HepG2 (cell line): Measurements from ENCODE around the gene BCAS3. TPM values are rescaled to one million over a fixed set of nuclear protein-coding genes. Genes with fewer than 3 reads are reported as not detected.

Experiments
- CC2D1A ChIP-seq: sonication (generic); formaldehyde crosslinking; IDR thresholded peaks from 2 replicates; pipeline ENCODE4 v1.8.1; 2023; ENCODE audit warnings: mild to moderate bottlenecking, missing genetic modification reagents
- GMEB1 ChIP-seq: sonication (generic); formaldehyde crosslinking; IDR thresholded peaks from 2 replicates; pipeline ENCODE4 v1.5.1; 2020; ENCODE audit warnings: missing genetic modification reagents, mild to moderate bottlenecking, borderline replicate concordance
- HCFC1 ChIP-seq: fragments of 150-350 bp; IDR thresholded peaks from 2 replicates; pipeline ENCODE4 v1.6.1; 2014; ENCODE audit warnings: low read depth, low read length
- MYPOP ChIP-seq: sonication (generic); formaldehyde crosslinking; IDR thresholded peaks from 2 replicates; pipeline ENCODE4 v1.8.1; 2023; ENCODE audit warnings: mild to moderate bottlenecking, moderate library complexity, missing genetic modification reagents
- NONO ChIP-seq, 2 experiments: fragments of 450-650 bp in 1 of 2; sonication (generic) in 1 of 2; formaldehyde crosslinking in 1 of 2; IDR thresholded peaks in 1 of 2; conservative IDR thresholded peaks in 1 of 2; 2 replicates each; pipeline versions ENCODE4 v1.6.1 to v1.8.0; 2017 to 2022; ENCODE audit warnings: mild to moderate bottlenecking in 1 of 2, missing genetic modification reagents in 1 of 2, moderate library complexity in 1 of 2
- NR2F6 ChIP-seq, 2 experiments: IDR thresholded peaks; 2 replicates each; pipeline ENCODE4 v1.6.1; 2016; ENCODE audit warnings: antibody characterized with exemption in 1 of 2, mild to moderate bottlenecking in 1 of 2
- PBX2 ChIP-seq: IDR thresholded peaks from 2 replicates; pipeline ENCODE4 v1.6.1; 2016; ENCODE audit warnings: control low read depth
- POLR2G ChIP-seq: fragments of 200-400 bp; formaldehyde crosslinking; IDR thresholded peaks from 2 replicates; pipeline ENCODE4 v1.6.1; 2018; ENCODE audit warnings: mild to moderate bottlenecking, low read depth, low read length, moderate library complexity
- SNRNP70 ChIP-seq: fragments of 200-400 bp; formaldehyde crosslinking; IDR thresholded peaks from 2 replicates; pipeline ENCODE4 v1.6.1; 2017; ENCODE audit warnings: mild to moderate bottlenecking, low read depth, low read length, moderate library complexity
- TFAP4 ChIP-seq: sonication (generic); IDR thresholded peaks from 2 replicates; pipeline ENCODE4 v1.6.1; 2016; ENCODE audit warnings: low read depth, borderline replicate concordance
- U2AF1 ChIP-seq: fragments of 200-400 bp; formaldehyde crosslinking; optimal IDR thresholded peaks from 2 replicates; pipeline ENCODE3; 2017; ENCODE audit warnings: mild to moderate bottlenecking, low read depth, low read length
- ZBTB7B ChIP-seq: sonication (generic); formaldehyde crosslinking; IDR thresholded peaks from 2 replicates; pipeline ENCODE4 v1.4.0; 2020; ENCODE audit warnings: missing genetic modification reagents
- ZNF318 ChIP-seq: sonication (generic); formaldehyde crosslinking; IDR thresholded peaks from 2 replicates; pipeline ENCODE4 v1.4.0; 2020; ENCODE audit warnings: mild to moderate bottlenecking, missing genetic modification reagents
- ZNF460 ChIP-seq: sonication (generic); formaldehyde crosslinking; IDR thresholded peaks from 2 replicates; pipeline ENCODE4 v1.5.1; 2020; ENCODE audit warnings: missing genetic modification reagents, mild to moderate bottlenecking, borderline replicate concordance
- ZNF510 ChIP-seq: sonication (generic); formaldehyde crosslinking; IDR thresholded peaks from 2 replicates; pipeline ENCODE4 v1.4.0; 2020; ENCODE audit warnings: low read depth, mild to moderate bottlenecking, missing genetic modification reagents
- ZNF781 ChIP-seq: sonication (generic); formaldehyde crosslinking; IDR thresholded peaks from 2 replicates; pipeline ENCODE4 v1.5.1; 2020; ENCODE audit warnings: borderline replicate concordance, mild to moderate bottlenecking, missing genetic modification reagents; ENCODE audit errors: not compliant biosample characterization
- polyA plus RNA-seq, 8 experiments: library from polyadenylated mRNA; depleted of rRNA in 3 of 8; stranded (reverse) in 7 of 8; unstranded in 1 of 8; fragments of >200 nt; fragmentation: Illumina TruSeq in 4 of 8; extraction: Trizol in 4 of 8; gene quantifications; 2 replicates each; pipeline versions ENCODE4 v1.2.1 to v1.2.3, GENCODE V29; 2011 to 2016; ENCODE audit warnings: low read depth in 4 of 8, missing spikeins in 1 of 8, mixed read lengths in 1 of 8; ENCODE audit not compliant: insufficient read depth in 1 of 8
- total RNA-seq, 5 experiments: library from RNA; depleted of rRNA; stranded (reverse); fragments of >200 nt; fragmentation: Illumina TruSeq; extraction: Trizol; gene quantifications; 2 replicates each; pipeline ENCODE4 v1.2.3, GENCODE V29; 2016; ENCODE audit warnings: low read depth in 1 of 5

BCAS3 gene
- total and polyA plus RNA-seq, 2 of the 13 experiments (the other 11 are each of a cell fraction or from before 2014, with no cell fraction given) = 10.7 to 11.2 TPM

- TF ChIP-seq ZNF318 (no peak), ZNF460 (CRISPR knock-in tag) (no peak), SNRNP70 (no peak), GMEB1 (CRISPR knock-in tag) (no peak), POLR2G (0 out of 2 replicates have a peak, but pooled peaks have one; percentile 33), PBX2 (CRISPR knock-in tag) (no peak), NR2F6 (IDR thresholded peaks at IDR 0.05) (0 out of 2 replicates have a peak, but pooled peaks have one; percentile 17), NR2F6 (CRISPR knock-in tag; IDR thresholded peaks at IDR 0.05) (peak; percentile 23; the same call in 1 of the 2 replicates), U2AF1 (no peak), MYPOP (CRISPR knock-in tag) (no peak), ZNF510 (CRISPR knock-in tag) (no peak), TFAP4 (no peak), ZBTB7B (CRISPR knock-in tag) (no peak), ZNF781 (CRISPR knock-in tag) (no peak), HCFC1 (no peak), CC2D1A (CRISPR knock-in tag) (0 out of 2 replicates have a peak, but pooled peaks have one; percentile 33), NONO (IDR thresholded peaks at IDR 0.05) (no peak), NONO (CRISPR knock-in tag; conservative IDR thresholded peaks at IDR 0.05) (0 out of 2 replicates have a peak, but pooled peaks have one; percentile 30)
These were observed 641.0 kb downstream of the BCAS3 start (continued) for GRCh38 chr17:61318684-61319098.
